Mammary epithelial cell (primary cell): ENCODE results near the gene TASOR2.

ENCODE experiments used
- EZH2 ChIP-seq: IDR thresholded peaks from 2 replicates; pipeline ENCODE4 v1.6.1; 2012; ENCODE audit warnings: low read length, inconsistent platforms, borderline replicate concordance
- TF ChIP-seq, protein P1 (sequence below), 2 donors: IDR thresholded peaks in 1 of 2; conservative IDR thresholded peaks in 1 of 2; 2 replicates each; pipeline ENCODE4 v1.5.1; 2011 to 2012; ENCODE audit warnings: inconsistent platforms in 2 of 2, low read length in 2 of 2, mild to moderate bottlenecking in 2 of 2, control low read depth in 1 of 2, low read depth in 1 of 2; ENCODE audit not compliant: insufficient read depth in 1 of 2; ENCODE audit errors: extremely low read depth in 1 of 2

DNA sequence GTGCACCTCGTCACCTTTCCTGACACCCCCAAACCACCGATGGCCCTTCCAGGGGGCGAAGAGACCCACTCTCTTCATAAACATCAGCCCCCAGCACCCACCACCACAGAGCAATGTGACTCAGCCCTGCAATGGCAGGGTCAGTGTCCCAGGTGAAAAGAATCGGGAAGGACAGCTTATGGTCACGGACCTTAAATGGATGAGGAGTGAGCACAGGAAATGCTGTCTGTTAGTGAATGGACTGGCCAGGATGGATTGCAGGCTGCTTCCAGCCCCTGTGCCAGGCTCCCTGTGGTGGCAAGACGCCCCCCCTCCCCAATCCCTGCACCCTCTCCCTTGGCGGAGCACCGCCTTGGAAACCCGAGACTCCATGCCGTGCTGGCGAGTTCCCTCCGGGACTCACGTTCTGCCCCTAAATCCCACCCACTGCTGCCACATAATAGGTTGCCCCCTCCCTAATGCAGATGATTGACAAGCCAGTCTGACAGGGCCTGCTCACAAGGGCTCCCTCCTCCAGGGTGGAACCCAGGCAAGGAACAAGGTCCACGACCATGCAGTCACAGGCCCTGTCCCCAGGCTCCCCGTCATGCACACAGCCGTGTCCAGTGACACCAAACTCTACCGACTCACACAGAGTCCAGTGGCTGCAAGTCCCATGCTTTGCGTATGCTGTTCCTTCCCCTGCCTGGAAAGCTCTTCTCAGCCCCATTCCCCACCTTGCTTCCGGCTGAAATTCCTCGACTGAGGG, 25.6 kb upstream of the TASOR2 start:
- TF ChIP-seq, protein P1, sequence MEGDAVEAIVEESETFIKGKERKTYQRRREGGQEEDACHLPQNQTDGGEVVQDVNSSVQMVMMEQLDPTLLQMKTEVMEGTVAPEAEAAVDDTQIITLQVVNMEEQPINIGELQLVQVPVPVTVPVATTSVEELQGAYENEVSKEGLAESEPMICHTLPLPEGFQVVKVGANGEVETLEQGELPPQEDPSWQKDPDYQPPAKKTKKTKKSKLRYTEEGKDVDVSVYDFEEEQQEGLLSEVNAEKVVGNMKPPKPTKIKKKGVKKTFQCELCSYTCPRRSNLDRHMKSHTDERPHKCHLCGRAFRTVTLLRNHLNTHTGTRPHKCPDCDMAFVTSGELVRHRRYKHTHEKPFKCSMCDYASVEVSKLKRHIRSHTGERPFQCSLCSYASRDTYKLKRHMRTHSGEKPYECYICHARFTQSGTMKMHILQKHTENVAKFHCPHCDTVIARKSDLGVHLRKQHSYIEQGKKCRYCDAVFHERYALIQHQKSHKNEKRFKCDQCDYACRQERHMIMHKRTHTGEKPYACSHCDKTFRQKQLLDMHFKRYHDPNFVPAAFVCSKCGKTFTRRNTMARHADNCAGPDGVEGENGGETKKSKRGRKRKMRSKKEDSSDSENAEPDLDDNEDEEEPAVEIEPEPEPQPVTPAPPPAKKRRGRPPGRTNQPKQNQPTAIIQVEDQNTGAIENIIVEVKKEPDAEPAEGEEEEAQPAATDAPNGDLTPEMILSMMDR (conservative IDR thresholded peaks at IDR 0.05 in 1 of 2, IDR thresholded peaks at IDR 0.05 in 1 of 2; ENCODE audit: extremely low read depth in 1 of 2, insufficient read depth in 1 of 2, low read depth in 1 of 2, low read length in 2 of 2) = no peak
- TF ChIP-seq EZH2 = no peak
